Heart right ventricle (tissue), 12 donors: ENCODE data around the gene SPP1. TPM values are rescaled to one million over a fixed set of nuclear protein-coding genes. Genes with fewer than 3 reads are reported as not detected.

ENCODE experiments used
- polyA plus RNA-seq, 2 donors: library from polyadenylated mRNA; stranded (reverse); fragments of 200-250 nt; gene quantifications; one replicate each; pipeline ENCODE4 v1.2.3, GENCODE V29; 2013
- total RNA-seq, 10 donors: library from RNA; stranded (reverse); fragmentation: NEBNext Ultra II Directional in 3 of 10; extraction: Animal tissue kit (Norgen Biotek cat#: 25700) in 3 of 10; gene quantifications; one replicate each; pipeline versions ENCODE4 v1.2.1 to v1.2.4, GENCODE V29; 2021 to 2023
- donor health status: ischemic (EF 13 %, LVEDD 7.1; RV severe dilation, severe dysfunction).
- donor health status: healthy with polysubstance abuse.
- donor health status: DM: no; HTN: yes; CAD: no.
- donor health status: DM: no; HTN: no; CAD: no.
- donor health status: ischemic (EF 25% LVEDD 6.9; RV normal size, moderate dysfunction).
- donor health status: ischemic (EF 25% LVEDD 5.7; RV mildly dilated, moderate dysfunction).
- donor health status: healthy.
- donor health status: nonischemic (EF 11% LVEDD 7.7; RV severe dilation, severe dysfunction).
- donor health status: DM: yes; HTN: yes; CAD: no.
- donor health status: PGD.
- donor health status: ischemic (EF 29% LVEDD 5.4; RV normal size, mild dysfunction).
- donor health status: nonischemic (EF 23%, LVEDD 6.1; RV moderate dilation, normal function).

Gene SPP1
- total and polyA plus RNA-seq, 12 donors = 1.2 to 246 (median 7.0) TPM

Other genes starting within 250 kb of the SPP1 start
- under 1 TPM in 1 of 10 donors, not detected in 9; 0.16 TPM for gene IBSP, start 176.2 kb upstream of the SPP1 start, total RNA-seq
- gene IBSP, start 176.2 kb upstream of the SPP1 start, polyA plus RNA-seq = not detected
- gene MEPE, start 142.7 kb upstream of the SPP1 start, total RNA-seq = not detected
- gene MEPE, start 142.7 kb upstream of the SPP1 start, polyA plus RNA-seq = not detected
- 10 to 100 TPM; 11.3 to 21.5 (median 14.5) TPM for gene PKD2, start 31.9 kb downstream of the SPP1 start, total RNA-seq
- 10 to 100 TPM in 1 of 2 donors, 1 to 10 TPM in 1; 6.5 to 11.8 TPM for gene PKD2, start 31.9 kb downstream of the SPP1 start, polyA plus RNA-seq
- 10 to 100 TPM in 1 of 10 donors, 1 to 10 TPM in 6, under 1 TPM in 3; 0.57 to 10.5 (median 4.1) TPM for gene ABCG2, start 182.9 kb downstream of the SPP1 start, total RNA-seq
- gene ABCG2, start 182.9 kb downstream of the SPP1 start, polyA plus RNA-seq = under 1 TPM; 0.22 to 0.33 TPM